ENCODE results near the gene PCYT2.
"Not testable (repeated sequence)": the region's sequence is repeated elsewhere in the genome, so short reads cannot be mapped to it uniquely, and the experiment has no call there.

PCYT2 gene

DNA sequence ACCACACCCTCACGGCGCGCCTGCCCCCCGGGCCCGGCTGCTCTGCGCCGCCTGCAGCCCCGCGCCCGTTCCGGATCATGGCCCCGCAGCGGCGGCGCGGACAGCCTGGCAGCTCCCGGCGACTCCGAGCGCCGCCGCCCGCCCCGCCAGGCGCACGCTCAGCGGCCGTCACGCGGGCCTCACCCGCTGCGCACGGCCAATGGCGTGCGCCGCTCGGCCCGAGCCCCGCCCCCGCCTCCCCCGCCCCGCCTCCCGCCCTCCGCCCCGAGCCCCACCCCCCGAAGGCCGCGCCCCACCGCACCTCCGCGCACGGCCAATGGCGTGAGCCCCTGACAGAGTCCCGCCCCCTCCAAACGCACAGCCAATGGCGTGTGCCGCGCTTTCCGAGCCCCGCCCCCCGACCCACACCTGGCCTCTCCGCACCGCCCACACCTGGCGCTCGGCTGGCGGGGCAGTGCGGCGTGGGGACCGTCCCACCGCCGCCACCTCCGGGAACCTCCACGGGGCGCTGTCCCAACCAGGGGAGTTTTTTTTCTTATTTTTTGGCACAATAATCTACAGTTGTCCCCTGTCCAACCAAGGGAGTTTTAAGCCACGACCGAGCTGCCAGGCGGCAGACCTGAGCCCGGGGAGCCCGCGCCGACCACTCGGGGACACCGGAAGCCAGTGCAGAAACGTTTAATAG lies at the start of gene PCYT2:
Gene PCYT2, minus strand, starts transcription at position 123 of the 685 bp plus-strand sequence. Its CDS starts 44 bp downstream, at position 79.
- peak; percentile 94 for DNase-seq

DNA sequence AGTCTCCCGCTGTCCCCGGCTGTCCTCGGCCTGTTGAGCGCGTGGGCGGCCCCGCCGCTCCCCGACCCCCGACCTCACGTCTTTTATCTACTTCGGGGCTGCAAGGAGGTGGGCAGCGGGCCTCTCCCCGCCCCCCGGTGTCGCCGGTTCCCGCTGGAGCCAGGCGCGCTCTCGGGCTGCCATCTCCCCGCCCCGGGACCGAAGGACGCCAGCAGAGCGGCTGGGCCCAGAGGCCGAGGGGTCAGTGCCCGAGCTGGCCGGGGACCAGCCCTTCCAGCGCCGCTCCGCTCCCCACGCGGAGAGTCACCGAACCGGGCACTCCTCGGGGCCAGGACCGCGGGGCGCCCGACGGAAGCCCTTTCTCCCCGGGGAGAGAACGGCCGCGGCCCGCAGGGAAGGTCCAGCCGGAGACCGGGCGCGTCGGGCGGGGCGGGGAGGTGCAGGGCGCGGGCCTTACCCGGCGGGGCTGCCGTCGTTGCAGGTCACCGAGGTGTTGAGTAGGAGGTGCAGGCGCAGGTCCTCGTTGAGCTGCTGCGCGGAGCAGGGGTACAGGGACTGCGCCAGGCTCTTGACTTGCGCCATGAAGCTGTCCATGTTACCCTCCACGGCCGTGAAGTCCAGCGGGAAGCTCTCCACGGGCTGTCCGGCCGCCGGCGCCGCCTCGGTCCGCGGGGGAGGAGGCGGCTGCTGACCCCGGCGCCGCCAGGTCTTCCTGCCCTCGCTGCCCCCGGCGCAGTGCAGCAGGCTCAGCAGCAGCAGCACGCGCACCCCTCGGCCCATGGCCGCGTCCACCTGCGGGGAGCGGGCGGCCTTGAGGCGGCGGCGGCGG lies 49.1 kb upstream of the PCYT2 start:
- DNase-seq, result no peak

DNA sequence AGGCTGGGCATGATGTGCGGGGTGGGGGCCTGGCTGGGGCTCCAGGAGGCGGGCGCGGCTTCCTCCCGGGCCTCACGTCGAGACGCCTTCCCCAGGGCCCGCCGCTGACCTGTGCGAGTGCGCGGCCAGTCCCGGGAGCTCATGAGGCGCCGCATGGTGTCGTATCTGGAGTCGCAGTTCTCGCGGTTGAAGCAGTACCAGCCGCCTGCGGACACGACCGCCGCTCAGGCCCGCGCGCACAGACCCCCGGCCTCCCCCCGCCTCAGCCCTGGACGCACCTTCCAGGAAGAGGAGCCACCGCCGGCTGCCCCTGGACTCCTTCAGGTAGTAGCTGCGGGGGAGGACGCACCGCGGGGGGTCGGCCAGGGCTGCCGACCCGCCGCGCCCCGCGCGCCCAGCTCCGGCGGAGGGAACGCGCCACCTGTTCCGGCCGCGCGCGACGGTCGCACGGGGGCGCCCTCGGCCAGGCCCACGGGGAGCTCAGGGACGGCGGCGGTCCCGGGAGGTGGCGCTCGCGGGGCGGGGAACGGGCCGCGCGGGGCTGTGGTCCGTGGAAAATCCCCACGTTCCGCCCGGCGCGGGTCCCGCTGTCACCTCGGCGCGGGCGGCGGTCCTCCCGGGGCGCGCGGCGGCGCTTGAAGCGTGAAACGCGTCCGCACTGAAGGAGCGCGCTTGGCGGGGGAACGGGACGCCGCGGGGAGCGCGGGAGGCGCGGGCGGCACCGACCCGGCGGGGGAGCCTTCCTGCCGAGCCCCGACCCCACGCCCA lies 48.3 kb upstream of the PCYT2 start:
- DNase-seq, result peak; percentile 86

DNA sequence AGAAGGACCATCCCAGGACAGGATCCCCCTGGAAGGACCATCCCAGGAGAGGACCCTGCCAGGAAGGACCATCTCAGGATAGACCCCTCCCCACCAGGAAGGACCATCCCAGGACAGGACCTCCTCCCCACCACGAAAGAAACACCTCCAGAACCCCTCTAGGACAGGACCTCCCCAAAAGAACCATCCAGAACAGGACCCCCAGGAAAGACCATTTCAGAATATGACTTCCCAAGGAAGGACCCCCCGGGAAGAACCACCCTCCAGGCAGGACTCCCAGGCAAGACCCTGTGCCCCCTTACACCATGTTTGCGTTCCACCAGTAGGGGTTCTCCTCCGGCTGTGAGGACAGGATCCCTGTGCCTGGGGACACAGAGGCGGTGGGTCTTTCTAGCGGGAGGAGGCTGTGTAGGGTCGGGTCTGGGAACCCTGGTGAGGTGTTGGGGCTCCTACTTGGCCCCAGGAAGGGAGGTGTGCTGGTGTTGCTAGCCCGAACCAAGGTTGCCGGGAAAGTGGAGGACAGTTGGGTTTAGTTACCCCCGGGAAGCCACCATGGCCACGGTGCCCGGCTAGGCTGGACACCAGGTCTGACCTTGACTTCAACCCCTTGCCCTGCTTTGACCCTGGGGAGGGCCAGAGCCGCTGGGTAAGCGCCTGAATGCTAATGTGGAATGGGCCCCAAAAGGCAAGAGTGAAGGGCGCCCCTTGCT lies 47.6 kb upstream of the PCYT2 start:
- DNase-seq, result no peak

DNA sequence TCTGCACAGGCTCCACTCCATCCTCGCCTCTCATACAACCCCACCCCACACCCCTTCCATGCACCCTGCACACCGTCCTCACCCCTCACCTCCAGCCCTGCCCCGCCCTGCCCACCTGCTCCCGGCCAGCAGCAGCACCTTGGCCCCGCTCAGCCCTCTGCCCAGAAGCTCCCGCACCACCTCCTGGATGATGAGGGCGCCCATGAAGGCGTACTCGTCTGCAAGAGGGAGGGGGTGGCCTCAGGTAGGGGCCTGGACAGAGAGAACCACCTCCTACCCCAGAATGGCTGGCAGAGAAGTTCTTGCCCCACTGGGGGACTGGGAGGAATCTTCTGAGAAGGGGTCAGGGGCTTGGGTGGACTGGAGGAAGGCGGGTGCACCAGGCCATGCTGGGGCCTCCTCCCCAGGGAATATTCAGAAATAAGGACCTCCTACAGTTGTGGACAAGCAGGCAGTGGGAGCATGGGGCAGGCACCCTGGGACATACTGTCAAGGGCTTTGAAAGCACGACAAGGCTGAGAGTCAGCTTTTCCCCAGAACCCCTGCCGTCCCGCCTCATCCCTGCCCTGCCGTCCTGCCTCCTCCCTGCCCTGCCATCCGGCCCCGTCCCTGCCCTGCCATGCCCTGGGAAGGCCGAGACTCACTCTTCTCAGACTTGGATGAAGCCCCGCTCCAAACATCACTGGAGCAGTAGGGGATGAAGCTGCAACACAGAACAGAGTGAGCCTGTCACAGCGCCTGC lies 46.7 kb upstream of the PCYT2 start:
- DNase-seq, result no peak

DNA sequence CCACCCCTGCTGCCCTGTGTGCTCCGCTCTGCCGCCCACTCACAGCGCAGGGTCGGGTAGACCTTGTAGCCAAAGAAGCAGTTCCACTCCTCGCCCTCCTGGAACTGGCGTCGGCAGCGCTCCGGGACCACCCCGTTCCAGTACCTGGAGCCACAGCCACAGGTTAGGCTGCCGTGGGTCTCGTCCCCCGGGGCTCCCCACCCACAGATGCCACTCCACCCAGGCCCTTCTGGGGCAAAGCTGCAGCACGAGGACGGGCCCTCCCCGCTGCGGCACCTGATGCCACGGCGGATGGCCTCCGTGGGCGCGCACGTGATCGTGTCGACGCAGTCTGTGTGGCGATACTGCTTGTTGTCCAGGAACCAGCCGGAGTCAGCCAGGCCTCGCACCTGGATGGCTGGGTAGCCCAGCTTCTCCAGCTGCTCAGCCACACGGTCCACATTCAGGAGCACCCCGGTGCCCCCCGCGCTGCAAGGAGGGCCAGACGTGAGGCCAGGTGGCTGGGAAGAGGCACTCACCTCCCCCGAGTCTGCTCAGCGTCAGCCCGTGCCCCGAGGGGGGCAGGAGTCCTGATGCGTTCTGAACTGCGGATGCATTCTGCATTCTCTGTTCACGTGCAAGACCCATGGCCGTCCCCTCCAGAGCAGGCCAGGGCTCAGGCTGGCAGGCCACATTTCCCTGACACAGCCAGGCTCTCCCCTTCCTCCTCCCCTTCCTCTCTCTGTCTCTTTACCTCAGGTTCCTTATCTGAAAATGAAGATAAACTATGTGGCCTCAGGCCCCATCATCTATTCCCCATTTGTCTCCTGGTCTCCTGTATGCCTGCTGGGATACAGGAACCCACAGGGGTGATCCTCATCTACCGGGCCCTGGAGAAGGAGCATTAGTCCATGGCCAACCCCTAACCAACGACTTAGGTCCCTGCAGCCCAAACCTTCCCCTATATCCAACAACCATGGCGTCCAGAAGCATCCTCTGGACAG lies 45.7 kb upstream of the PCYT2 start:
- no peak for DNase-seq

DNA sequence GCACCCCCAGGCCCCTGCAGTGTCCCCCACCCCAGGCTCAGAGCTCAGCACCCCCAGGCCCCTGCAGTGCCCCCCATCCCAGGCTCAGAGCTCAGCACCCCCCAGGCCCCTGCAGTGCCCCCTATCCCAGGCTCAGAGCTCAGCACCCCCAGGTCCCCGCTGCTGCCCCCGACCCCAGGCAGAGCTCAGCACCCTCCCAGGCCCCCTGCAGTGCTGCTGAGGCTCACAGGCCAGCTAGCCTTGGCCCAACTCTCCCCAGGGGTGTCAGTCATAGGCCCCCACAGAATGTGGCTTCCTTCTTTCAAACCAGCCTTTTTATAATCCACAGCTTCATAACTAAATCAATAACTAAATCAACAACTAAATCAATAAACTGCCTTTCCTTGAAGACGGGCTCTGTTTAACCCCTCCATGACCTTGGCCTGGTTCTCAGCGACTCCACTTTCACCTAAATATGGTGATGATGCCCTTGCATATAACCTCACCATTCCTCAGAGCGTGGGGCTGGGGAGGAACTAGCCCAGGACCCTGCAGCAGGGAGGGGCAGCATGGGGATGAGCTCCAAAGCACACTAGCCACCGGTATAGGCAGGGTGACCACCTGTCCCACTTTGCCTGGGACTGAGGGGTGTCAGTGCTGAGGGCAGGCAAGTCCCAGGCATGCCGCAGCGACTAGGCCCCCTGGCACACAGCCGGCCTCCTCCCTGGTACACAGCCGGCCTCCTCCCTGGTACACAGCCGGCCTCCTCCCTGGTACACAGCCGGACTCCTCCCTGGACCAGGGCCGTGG lies 44.8 kb upstream of the PCYT2 start:
- DNase-seq, result no peak

DNA sequence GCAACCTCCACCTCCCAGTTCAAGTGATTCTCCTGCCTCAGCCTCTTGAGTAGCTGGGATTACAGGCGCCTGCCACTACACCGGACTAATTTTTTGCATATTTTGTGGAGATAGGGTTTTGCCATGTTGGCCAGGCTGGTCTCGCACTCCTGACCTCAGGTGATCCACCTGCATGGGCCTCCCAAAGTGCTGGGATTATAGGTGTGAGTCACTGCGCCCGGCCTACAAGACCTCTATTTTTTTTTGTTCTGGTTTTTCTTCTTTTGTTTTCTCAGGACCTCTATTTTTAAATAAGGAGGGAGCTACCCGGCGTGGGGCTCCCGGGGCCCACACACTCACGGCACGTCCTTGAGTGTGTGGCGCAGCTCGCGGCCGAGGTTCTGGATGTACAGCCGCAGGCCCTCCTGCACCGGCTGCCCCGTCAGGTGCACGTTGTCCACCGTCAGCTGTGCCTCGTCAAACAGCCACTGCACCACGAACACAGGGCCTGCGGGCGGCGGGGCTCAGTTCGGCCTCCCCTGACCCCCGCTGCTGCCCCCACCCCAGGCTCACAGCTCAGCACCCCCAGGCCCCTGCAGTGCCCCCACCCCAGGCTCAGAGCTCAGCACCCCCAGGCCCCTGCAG lies 44.0 kb upstream of the PCYT2 start:
- DNase-seq, result no peak

DNA sequence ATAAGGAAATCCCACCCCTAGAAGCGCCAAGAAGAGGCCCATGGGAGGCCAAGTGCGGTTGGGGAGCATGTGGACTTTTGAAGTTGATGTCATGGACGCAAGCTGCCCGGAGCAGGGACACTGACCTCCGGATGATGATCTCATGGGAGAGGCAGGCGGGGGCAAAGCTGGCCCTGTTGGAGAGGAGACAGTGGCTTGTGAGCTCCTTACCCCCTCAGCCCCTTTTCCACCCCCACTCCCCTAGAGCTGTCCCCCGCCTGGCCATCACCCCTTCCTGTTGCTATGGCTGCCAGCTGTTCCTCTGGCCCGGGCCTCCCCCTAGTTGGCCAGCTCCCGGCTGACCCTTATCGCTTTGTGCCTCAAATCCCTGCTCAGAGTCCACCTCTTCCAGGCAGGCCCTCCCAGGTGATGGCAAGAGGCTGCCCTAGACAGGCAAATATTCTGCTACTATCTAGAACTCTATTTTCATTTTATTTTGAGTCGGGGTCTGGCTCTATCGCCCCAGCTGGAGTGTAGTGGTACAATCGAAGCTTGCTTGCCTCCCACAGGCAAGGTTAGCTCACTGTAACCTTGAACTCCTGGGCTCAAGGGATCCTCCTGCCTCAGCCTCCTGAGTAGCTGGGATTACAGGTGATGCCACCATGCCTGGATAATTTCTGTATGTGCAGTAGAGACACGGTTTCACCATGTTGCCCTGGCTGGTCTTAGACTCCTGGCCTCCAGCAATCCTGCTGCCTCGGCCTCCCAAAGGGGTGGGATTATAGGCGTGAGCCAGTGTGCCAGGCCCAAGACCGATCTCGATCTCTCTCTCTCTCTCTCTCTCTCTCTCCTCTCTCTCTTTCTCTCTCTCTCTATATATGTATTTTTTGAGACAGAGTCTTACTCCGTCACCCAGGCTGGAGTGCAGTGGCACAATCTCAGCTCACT lies 43.2 kb upstream of the PCYT2 start:
- no peak for DNase-seq

DNA sequence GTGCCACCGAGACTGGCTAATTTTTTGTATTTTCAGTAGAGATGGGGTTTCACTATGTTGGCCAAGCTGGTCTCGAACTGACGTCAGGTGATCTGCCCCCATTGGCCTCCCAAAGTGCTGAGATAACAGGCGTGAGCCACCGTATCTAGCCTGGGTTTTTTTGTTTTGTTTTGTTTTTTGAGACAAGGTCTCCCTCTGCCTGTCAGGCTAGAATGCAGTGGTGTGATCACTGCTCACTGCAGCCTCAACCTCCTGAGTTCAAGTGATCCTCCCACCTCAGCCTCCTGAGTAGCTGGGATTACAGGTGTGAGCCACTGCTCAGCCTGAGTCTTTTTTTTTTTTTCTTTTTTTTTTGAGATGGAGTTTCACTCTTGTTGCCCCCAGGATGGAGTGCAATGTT lies 42.2 kb upstream of the PCYT2 start:
- not testable (repeated sequence) for DNase-seq

DNA sequence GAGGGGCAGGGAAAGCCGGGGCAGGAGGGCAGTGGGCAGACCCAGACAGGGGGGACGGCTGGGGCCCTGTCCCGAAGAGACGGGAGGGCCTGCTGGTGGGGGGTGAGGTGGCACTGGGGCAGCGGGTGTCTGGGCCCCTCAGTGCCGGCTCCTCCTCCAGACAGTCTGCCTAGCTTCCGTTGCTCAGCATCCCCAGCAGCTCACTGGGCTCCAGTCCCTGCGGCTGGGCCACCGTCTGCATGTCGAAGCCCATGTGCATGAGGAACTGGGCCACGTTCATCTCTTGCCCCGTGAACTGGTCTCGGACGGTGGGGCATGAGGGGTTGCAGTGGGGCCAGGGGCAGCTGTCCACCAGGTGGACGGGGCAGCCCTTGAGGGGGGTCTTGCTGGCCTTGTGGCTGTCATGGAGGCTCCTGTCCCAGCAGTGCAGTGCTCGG lies 41.6 kb upstream of the PCYT2 start:
- no peak for DNase-seq

DNA sequence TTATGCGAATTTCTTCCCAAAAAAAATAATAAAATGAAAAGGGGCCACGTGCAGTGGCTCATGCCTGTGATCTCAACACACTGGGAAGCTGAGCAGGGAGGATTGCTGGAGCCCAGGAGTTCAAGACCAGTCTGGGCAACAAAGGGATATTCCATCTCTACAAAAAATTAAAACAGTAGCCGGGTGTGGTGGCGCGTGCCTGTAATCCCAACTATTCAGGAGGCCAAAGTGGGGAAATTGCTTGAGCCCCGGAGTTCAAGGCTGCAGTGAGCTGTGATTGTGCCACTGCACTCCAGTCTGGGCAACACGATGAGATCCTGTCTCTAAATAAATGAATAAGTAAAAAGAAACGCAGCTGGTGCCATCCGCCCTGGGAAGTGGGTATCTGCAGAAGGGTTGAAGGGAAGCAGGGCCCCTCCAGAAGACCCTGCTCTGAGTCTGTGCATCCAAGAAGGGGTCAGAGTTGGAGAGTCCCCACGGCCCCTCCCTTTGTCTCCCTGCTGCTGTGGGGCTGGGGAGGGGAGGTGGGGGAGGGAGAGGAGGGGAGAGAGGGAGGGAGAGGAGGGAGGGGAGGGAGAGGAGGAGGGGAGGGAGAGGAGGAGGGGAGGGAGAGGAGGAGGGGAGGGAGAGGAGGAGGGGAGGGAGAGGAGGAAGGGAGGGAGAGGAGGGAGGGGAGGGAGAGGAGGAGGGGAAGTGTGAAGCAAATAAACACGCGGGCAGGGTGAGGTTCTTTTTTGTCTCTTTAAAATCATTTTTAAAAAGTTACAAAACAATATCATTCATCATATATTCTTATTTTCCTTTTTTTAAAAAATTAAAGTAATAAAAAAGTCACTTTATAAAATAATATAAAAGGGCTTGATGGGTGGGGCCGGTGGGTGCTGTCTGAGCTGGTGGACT lies 40.8 kb upstream of the PCYT2 start:
- DNase-seq, result no peak

DNA sequence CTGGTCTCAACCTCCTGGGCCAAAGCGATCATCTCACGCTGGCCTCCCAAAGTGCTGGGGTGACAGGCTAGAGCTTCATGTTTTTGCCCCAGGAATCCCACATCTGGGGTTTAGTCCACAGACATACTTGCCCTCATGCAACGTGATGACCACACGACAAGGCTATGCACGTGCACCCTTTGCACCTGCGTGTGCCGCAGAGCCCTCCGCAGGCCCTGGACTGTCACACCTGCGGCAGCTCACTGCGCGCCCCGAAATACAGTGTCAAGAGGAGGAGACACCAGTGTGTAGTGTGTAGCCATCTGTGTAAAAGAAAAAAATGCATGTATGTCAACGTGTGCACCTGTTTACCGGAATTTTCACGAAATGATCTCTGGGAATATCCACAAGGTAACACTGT lies 39.3 kb upstream of the PCYT2 start:
- DNase-seq, result no peak

DNA sequence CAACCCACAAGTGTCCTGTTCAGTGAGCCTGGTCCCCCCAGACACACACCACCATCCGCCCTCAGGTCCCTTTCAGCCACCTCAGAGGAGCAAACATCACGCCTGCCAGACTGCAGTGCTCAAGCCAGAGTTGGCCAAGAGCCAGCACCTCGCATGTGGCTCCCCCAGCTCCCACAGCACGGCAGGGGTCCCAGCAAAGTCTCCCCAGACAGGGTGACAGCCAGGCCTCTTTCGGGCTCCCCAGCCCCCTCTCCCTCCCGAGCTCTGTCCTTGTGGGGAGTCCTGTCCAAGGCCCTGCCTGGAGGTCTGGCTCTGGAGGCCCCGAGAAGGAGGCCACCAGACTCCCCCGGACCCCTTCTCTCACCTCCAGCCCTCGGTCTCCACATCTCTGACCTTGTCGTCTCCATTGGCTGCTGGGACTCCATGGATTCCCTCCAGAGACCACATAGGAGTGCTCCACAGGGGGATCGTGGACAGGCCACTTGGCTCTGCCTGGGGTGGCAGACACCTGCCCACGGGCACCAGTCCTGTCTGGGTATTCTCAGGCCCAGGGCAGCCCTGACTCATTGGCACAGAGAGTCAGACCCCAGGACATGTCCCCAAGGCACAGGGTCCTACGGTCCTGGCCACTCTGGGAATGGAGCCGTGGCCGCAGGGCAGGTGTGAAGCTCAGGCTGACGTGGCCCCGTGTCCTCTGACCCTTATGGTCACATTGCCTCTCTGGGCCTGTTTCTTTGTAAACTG lies 37.6 kb upstream of the PCYT2 start:
- no peak for DNase-seq

DNA sequence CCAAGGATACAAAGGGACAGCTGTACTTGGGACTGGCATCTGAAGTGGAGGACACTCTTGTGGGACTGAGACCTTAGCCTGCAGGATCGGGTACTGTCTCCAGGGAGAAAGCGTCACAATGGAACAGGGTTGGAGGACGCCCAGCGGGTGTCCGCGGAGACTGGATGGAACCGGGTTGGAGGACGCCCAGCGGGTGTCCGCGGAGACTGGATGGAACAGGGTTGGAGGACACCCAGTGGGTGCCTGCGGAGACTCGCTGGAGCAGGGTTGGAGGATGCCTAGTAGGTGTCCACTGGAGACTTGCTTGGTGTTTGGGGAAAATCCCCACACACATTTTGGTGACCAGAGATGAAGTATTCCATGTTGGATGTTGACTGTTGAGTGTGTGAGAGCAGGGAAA lies 36.0 kb upstream of the PCYT2 start, which contains the start of gene MYADML2:
Gene MYADML2, minus strand, starts transcription at position 45 of the 400 bp plus-strand sequence. CDS start 5,492 bp downstream, outside the sequence.
- DNase-seq, result no peak

DNA sequence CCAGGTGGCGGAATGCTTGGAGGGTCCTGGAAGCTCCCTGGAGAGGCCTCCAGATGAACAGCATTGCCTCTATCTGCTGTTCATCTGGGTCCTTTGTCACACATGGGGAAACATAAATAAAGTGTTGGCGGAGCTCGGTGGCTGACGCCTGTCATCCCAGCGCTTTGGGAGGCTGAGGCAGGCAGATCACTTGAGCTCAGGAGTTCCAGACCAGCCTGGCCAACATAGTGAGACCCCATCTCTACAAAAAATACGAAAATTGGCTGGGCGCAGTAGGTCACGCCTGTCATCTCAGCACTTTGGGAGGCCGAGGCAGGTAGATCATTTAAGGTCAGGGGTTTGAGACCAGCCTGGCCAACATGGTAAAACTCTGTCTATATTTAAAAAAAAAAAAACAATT lies 33.7 kb upstream of the PCYT2 start:
- DNase-seq, result no peak

Data from suppressor macrophage treated with lipopolysaccharide for 4 hours (primary cell).